ENCODE results near the gene FHL3.
"Not testable (repeated sequence)": the region's sequence is repeated elsewhere in the genome, so short reads cannot be mapped to it uniquely, and the experiment has no call there.

Gene FHL3

DNA sequence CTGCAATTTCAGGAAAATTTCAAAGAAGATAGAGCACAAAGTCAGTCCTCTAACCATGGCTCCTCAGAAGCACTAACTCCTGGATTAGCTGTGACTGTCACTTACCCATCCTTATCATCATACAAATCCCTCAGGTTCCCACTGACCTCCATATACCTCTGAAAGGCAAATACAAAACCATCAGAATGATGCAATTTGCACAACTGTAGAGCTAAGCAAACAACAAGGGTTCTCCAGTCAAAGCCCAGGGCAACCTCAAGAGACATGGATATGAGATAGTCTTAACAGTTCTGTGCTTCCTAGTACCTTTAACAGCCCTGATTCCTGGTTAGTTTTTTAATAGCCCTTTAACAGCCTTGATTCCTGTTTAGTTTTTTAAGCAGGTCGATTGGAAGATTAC lies 17.6 kb downstream of the FHL3 start:
- no peak for DNase-seq (ENCODE audit: low spot score)

DNA sequence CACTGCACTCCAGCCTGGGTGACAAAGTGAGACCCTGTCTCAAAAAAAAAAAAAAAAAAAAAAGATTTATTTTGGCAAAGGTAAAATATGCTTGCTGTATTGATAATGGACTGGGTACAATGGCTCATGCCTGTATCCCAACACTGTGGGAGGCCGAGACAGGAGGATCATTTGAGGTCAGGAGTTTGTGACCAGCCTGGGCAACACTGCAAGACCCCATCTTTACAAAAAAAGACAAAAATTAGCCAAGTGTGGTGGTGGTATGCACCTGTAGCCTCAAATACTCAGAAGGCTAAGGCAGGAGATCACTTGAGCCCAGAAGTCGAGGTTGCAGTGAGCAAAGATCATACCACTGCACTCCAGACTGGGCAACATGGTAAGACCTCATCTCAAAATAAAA lies 21.8 kb downstream of the FHL3 start:
- no peak for DNase-seq (ENCODE audit: low spot score)

DNA sequence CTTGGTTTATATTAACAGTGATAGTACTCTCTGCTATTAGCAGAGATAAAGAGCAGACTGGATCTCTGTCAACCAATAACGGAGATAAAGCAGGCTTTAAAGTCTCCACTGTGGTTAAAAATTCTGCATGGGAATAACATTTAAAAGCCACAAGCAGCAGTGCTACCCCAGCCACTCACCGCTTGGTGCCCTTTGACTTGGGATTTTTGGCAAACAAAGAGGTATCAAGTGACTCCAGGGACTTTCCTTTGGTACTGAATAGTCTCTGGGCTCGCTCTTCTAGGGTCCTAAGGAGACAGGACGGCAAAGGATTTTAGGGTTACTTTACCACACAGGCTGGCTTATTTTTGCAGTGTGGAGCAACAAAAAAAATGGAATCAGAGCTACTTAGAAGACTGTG lies 26.8 kb downstream of the FHL3 start:
- DNase-seq (ENCODE audit: low spot score), result no peak

DNA sequence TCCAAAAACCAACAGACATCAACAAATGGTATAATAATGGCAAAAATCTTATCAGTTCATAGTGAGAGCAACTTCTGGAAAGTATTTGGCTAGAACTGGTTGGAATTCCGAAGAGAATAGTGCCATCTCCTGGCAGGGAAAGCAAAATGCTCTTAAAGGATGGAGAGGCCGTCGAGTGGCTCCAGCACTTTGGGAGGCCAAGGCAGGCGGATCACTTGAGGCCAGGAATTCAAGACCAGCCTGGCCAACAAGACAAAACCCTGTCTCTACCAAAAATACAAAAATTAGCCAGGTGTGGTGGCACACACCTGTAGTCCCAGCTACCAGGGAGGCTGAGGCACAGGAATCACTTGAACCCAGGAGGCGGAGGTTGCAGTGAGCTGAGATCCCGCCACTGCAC lies 30.2 kb downstream of the FHL3 start:
- DNase-seq (ENCODE audit: low spot score), result not testable (repeated sequence)

DNA sequence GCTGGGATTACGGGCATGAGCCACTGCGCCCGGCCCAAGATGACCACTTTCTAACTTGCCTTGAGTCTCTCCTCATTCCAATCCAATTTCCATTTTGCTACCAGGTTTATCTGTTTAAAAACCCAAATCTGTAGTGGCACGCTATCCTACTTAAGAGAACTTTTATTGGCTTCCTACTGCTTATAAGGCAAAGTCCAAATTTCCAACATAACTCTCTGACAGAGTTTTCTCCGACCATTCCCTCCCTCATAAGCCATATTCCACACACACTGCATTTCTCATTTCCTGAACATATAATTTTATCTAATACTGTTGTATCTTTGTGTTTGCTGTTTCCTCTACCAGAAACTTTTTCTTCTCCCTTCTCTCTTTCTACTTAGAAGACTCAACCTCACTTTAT lies 30.7 kb downstream of the FHL3 start:
- no peak for DNase-seq (ENCODE audit: low spot score)

DNA sequence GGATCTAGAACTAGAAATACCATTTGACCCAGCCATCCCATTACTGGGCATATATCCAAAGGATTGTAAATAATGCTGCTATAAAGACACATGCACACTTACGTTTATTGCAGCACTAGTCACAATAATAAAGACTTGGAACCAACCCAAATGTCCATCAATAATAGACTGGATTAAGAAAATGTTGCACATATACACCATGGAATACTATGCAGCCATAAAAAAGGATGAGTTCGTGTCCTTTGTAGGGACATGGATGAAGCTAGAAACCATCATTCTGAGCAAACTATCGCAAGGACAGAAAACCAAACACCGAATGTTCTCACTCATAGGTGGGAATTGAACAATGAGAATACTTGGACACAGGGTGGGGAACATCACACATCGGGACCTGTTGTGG lies 31.6 kb downstream of the FHL3 start:
- not testable (repeated sequence) for DNase-seq (ENCODE audit: low spot score)

DNA sequence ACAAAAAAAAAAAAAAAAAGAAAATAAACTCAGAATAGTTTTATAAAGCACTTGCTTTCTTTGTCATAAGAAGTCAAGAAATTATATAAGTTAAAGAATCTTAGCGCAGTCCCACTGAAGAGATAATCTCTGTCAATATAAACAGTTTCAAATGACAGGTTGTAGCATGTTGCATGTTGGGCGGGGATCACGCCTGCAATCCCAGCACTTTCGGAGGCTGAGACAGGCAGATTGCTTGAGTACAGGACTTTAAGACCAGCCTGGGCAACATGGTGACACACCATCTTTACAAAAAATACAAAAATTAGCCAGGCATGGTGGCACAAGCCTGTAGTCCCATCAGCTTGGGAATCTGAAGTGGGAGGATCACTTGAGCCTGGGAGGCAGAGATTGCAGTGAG lies 40.0 kb downstream of the FHL3 start:
- no peak for DNase-seq (ENCODE audit: low spot score)

DNA sequence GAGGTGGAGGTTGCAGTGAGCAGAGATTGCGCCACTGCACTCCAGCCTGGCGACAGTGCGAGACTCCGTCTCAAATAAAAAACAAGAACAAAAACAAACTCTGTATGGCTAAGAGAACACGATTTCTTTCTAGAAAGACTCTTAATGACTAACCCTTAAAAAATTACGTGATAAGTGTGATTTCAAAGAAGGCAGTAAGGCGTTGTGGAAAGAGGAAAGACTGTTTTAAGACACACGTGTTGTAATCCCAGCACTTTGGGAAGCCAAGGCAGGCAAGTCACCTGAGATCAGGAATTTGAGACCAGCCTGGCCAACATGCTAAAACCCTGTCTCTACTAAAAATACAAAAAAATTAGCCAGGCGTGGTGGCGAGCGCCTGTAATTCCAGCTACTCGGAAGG lies 41.2 kb downstream of the FHL3 start:
- not testable (repeated sequence) for DNase-seq (ENCODE audit: low spot score)

DNA sequence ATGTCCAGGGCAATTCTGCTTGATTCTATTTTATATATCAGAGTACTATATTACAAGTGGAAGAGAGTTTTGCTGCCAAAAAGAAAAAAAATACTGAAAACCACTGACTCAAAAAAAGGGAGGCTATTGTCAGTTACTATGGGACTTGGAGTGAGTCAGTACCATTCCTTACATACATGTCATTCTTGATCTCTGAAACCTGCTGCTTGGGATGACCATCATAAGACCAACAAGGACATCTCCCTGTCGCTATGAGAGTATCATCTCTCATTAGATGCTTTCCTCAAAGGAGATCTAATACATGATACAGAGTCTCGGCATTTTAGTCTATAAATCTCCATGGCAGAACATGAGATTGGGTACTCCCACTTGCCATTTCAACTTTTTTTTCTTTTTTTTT lies 46.6 kb downstream of the FHL3 start:
- DNase-seq (ENCODE audit: low spot score), result no peak

DNA sequence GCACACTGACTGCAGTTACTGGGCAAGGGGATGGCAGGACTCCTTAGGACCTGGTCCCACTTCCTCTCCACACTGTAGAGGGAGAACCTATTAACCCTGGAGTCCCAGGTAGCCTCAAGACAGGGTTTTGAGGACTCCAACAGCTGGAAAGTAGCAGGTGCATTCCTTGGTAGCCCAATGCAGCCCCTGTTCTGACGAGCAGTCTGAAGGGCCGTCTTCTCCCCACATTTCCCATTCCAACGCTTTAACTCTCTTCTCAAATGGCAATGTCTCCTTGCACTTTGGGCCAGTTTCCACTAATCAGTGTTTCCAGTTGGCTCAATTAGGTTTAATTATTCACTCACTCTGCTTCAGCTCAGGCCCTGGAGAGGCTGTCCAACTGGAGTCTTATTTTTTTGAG lies 49.6 kb downstream of the FHL3 start:
- DNase-seq (ENCODE audit: low spot score), result no peak

DNA sequence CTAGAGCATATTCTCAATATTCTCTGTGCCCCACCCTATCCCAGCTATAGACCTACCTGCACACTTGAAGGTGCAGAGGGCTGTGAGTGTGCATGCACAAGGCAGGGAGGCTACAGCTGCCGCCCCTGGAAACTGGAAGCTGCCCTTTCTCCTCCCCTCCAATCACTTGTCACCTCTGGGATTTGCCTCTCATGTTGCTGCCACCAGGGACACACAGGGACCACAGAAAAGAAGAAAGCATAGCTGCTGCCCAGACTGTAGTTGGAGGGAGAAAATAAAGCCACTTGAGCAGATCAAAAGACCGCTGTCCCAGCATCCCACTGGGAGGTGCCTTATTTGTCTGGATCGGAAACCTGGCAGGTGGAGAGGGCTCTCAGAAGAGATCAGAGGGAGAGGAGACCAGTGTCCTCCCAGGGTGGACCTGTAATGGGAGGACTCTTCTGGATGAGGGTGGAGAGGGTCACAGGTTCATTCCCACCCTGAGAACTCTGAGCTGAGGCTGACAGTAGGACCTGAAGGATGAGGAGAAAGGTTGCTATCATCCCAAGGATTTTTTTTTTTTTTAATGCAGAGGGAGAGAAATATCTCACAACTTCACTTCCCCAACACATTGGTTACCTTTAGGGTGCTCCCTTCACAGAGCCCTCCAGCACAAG lies 50.9 kb downstream of the FHL3 start:
- no peak for DNase-seq (ENCODE audit: low spot score)

DNA sequence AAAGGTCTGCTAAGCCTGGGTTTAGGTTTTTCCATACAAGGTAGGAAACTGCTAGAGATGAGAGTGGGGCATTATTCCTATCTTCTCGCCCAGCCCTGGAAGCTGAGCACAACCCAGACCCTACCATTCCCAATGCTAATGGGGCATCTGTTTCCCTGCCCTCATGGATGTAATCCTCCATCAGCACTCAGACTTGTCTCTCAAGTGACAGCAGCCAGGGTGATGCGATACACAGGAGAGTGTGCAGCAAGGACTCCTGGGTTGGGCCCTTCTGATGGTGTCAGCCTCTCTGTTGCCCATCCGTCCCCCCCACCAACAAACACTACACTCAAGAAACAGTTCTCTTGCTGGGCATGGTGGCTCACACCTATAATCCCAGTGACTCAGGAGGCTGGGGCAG lies 52.6 kb downstream of the FHL3 start:
- DNase-seq (ENCODE audit: low spot score), result no peak

DNA sequence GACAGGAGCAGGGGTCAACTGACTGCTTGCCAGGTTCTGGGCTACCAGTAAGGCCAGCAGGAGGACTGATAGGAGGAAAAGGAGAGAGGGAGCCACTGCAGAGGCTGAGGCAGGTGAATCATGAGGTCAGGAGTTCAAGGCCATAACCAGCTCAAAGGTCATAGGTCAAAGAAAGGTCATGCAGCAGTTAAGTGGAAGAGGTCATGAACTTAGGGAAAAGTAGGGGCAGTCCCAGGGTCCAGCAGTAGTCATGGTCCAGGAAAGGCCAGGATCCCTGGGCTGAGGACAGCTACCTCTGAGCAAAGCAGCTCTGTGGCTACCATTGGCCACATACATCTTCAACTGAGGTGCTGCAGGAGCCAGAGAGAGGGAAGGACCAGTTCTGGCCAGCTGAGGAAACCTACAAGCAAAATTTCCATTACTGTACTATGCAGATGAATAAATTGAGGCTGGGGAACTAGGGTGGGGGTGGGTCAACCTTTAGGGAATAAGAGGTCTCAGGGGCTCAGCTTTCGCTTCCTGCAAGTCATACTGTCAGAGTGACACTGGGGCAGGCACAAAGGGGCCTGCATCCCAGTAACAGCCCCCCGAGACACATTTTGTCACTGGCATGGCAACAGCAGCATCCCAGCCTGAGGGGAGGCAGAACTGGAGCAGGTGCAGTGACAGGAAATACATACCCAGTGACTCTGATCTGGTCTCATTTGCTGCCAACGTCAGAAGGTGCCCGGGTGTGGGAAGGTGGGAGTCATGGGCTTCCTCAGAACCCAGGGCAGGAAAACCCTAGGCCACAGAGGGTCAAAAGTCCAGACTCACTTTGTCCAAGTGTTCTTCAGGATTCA lies 53.3 kb downstream of the FHL3 start:
- DNase-seq (ENCODE audit: low spot score), result no peak

DNA sequence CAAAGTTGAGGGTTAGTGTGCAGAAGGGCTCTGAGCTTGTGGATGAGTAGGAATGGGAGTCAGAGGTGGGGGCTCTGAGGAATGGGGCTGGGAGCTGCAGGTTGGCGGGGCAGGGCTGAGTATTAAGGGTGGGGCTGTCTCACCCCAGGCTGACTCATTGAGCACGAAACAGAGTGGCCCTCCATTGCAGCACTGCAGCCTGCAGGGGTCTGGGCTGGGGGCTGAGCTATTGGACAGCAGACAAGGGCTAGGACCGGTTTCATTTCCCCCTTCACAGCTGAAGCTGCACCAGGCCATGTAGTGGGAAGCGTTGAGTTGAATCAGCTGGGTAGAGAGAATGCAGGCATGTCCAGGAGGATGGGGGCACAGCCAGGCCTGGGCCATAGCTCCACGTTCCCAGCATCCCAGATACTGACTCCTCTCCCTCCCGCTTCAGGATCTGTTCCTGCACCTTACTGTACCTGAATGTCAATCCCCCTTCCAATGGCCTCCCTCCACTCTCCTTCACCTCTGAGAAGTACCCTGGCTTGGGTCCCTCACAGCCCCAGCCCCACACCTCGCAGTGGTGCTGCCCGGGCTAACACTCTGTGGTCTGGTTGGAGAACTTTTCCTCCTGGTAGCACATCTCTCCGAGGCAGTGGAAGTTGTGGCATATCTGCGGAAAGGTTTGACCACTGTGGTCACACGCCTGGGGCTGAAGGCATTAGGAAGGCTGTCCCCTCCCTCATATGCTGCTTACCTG lies 54.1 kb downstream of the FHL3 start:
- no peak for DNase-seq (ENCODE audit: low spot score)

DNA sequence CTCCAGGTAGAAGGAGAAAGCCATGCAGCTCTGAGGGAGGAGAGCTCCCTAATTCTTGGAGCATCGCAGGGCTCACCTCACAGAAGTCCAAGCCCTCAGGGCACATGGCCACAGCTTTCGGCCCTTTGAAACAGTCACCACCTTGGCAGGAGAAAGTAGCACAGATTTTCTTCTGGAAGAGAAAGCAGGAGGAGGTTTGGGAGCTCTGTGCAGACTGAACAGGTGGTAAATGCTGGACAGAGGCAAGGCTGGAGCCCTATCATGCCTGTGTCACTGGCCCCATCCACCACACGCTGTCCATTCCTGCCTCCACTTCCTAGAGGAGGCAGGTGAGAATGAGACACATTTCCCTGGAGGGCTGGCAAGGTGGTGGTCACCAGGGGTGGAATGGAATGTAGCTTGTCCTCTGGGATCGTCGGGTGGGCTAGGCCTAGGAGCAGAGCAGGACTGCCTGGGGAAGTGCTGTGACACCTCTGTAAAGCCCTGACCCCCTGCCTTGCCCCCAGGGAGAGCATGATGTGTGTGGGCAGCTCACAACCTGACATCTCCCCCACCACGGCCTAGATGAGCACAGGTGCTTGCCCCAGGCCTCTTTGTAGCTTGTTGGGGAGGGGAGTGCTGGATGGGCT lies 55.7 kb downstream of the FHL3 start:
- no peak for DNase-seq (ENCODE audit: low spot score)

DNA sequence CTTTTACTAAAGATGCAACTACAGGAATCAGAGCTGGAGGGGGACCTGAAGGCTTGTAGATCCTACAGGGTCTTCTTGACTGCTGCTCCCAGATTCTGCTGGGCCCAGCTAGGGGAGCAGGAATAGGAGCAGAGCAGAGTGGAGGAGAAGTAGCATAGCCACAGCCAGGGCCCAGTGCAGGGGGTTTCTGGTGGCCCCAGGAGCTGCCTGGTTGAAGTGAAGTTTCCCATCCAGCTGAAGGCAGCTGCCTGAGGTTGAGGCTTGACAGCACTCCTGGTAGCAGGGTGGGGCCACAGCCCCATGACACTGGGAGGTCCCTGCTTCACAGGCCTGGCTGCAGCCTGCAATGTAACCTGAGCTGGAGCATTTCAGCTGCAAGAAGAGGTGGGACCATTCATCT lies 56.5 kb downstream of the FHL3 start:
- no peak for DNase-seq (ENCODE audit: low spot score)

DNA sequence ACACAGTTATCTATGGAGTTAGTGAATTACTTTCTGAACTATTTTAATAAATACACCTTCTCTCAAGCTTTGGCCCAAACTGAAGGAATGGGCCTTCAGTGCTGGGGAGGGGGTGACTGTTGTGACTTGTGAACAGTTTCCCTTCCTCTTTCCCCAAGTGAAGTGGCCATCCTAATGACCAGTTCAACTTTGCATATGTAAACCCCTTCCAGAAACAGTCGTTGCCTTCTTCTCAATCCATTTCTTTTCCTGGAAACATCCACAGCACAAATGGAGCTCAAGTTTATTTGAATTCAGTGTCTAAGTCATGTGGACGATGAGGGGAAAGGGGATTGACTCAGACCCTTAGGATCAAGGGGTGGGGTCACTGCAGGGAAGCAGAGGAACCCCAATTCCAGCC lies 57.1 kb downstream of the FHL3 start:
- no peak for DNase-seq (ENCODE audit: low spot score)

DNA sequence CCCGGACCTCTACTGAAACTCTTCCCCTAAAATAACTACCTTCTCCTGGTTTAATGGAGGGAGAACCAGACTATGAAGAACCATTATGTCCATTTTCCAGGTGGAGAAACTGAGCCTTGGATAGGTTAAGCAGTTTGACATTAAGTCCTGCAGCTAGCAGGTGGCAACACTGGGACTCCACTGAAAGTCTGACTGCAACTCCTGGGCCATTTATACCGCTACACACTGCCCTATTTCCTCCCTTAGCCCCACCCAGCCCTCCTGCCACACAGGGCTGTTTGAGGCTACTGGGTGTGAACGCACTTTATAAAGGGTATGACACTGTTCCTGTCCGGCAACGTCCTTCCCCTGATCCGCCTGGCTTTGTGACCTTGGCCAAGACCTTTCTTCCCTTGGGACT lies 58.0 kb downstream of the FHL3 start:
- DNase-seq (ENCODE audit: low spot score), result no peak

All from CD4-positive, alpha-beta T cell treated with Interleukin-15 for 4 hours (primary cell).